ENCODE measurements around the gene ARPP19. TPM values are rescaled to one million over a fixed set of nuclear protein-coding genes. Genes with fewer than 3 reads are reported as not detected.

The ARPP19 gene
- total RNA-seq, 4 donors from 2014 or later, result 141 to 201 (median 166) TPM

GRCh38 chr15:52503788-52504496, 64.9 kb downstream of the ARPP19 start:
- Histone ChIP-seq H3K4me3 (no peak overlapping the region), H3K27me3 (no peaks in the 10 kb centered on the region), H3K9me3 (no peaks in the 10 kb centered on the region), H3K36me3 (peaks cover 0 to 2% (median 0%) of the 10 kb centered on the region in 4 donors), H3K4me1 (peaks cover 0 to 13% (median 6%) of the 10 kb centered on the region in 4 donors), H3K27ac (replicated peaks in 1 of 4) (no peak overlapping the region)
- DNase-seq (ENCODE audit: extremely low spot score), result no peak
- intact Hi-C loops (cut with DNase I), result no loop called here
- TF ChIP-seq CTCF (IDR thresholded peaks at IDR 0.05), result no peak
- no peak for TF ChIP-seq POLR2A (IDR thresholded peaks at IDR 0.05; ENCODE audit: low read depth)
- TF ChIP-seq EP300 (IDR thresholded peaks at IDR 0.05), result no peak
- 83% methylated on average over 5 of the region's 5 CpGs for WGBS

- WGBS, result 78% methylated on average over 1 of the region's 1 CpG
- H3K36me3 ChIP-seq, result peaks cover 0 to 2% (median 0%) of the 10 kb centered on the region in 4 donors
- intact Hi-C loops (cut with DNase I), result no loop called here
These were observed 66.2 kb downstream of the ARPP19 start for GRCh38 chr15:52502608-52503007.

GRCh38 chr15:52499506-52499905, 69.3 kb downstream of the ARPP19 start:
- Histone ChIP-seq H3K4me3 (no peak overlapping the region), H3K9me3 (no peaks in the 10 kb centered on the region), H3K27ac (replicated peaks in 1 of 4) (no peak overlapping the region), H3K4me1 (no peaks in the 10 kb centered on the region), H3K36me3 (peaks cover 0 to 2% (median 0%) of the 10 kb centered on the region in 4 donors), H3K27me3 (no peaks in the 10 kb centered on the region)
- WGBS, result 88% methylated on average over 3 of the region's 3 CpGs
- no peak for DNase-seq (ENCODE audit: extremely low spot score)
- no peak for TF ChIP-seq EP300 (IDR thresholded peaks at IDR 0.05)
- TF ChIP-seq CTCF (IDR thresholded peaks at IDR 0.05), result no peak
- no peak for TF ChIP-seq POLR2AphosphoS5 (IDR thresholded peaks at IDR 0.05)
- TF ChIP-seq POLR2A (IDR thresholded peaks at IDR 0.05; ENCODE audit: low read depth), result no peak
- intact Hi-C loops (cut with DNase I), result no loop called here

More at GRCh38 chr15:52502608-52503007, 66.2 kb downstream of the ARPP19 start:
- Histone ChIP-seq H3K4me3 (no peak overlapping the region), H3K9me3 (no peaks in the 10 kb centered on the region), H3K4me1 (peaks cover 0 to 12% (median 5%) of the 10 kb centered on the region in 4 donors), H3K27ac (replicated peaks in 1 of 4) (no peak overlapping the region), H3K27me3 (no peaks in the 10 kb centered on the region)
- DNase-seq (ENCODE audit: extremely low spot score), result no peak
- no peak for TF ChIP-seq CTCF (IDR thresholded peaks at IDR 0.05)
- no peak for TF ChIP-seq POLR2A (IDR thresholded peaks at IDR 0.05; ENCODE audit: low read depth)

- H3K27ac ChIP-seq (replicated peaks in 1 of 4), result no peak overlapping the region
- intact Hi-C loops (cut with DNase I), result no loop called here
- no peak overlapping the region for H3K4me3 ChIP-seq
- no peaks in the 10 kb centered on the region for H3K4me1 ChIP-seq
- H3K9me3 ChIP-seq, result no peaks in the 10 kb centered on the region
- no peaks in the 10 kb centered on the region for H3K27me3 ChIP-seq
- H3K36me3 ChIP-seq, result peaks cover 0 to 2% (median 0%) of the 10 kb centered on the region in 4 donors
- DNase-seq (ENCODE audit: extremely low spot score), result no peak
- TF ChIP-seq CTCF (IDR thresholded peaks at IDR 0.05) (no peak), POLR2AphosphoS5 (IDR thresholded peaks at IDR 0.05) (no peak), EP300 (IDR thresholded peaks at IDR 0.05) (no peak), POLR2A (IDR thresholded peaks at IDR 0.05; ENCODE audit: low read depth) (no peak)
These were observed 70.1 kb downstream of the ARPP19 start for GRCh38 chr15:52498706-52499105.

Other genes with a start within 250 kb of the ARPP19 start
- gene MYO5A, start 40.1 kb downstream of the ARPP19 start, total RNA-seq, result 10 to 100 TPM; 22.0 to 37.4 (median 33.2) TPM
- gene ATOSA, start 110.4 kb upstream of the ARPP19 start, total RNA-seq, result 10 to 100 TPM; 42.6 to 68.5 (median 46.0) TPM
- gene ONECUT1, start 221.3 kb upstream of the ARPP19 start, total RNA-seq, result not detected